HG03064 (cell line): ENCODE data around the gene MCF2L.
"Not testable (repeated sequence)": the region's sequence is repeated elsewhere in the genome, so short reads cannot be mapped to it uniquely, and the experiment has no call there.

Experiments used
- ATAC-seq: cut with Tn5 transposase; IDR thresholded peaks from one replicate; pipeline ENCODE4 v1.9.1; 2021; ENCODE audit warnings: low read depth; ENCODE audit not compliant: unreplicated experiment

The MCF2L gene

DNA sequence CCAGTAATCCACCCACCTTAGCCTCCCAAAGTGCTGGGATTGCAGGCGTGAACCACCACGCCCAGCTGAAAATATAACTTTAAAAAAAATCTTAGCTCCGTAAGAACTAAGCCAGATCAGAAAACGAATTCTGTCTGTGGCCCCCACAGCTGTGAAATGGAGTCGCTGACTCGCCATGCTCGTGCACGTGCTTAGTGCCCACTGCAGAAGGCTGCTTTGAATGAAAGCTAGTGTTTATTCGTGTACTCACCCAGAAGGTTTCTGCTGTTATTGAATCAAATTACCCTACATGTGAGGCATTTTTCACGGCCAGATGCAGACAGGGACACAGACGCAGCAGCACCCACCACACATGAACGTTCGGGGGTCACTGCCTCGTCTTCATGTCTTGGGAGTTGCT, 74.9 kb downstream of the MCF2L start:
- no peak for ATAC-seq

- ATAC-seq: no peak
Measured at GRCh38 chr13:113044391-113045114, 75.5 kb downstream of the MCF2L start.

DNA sequence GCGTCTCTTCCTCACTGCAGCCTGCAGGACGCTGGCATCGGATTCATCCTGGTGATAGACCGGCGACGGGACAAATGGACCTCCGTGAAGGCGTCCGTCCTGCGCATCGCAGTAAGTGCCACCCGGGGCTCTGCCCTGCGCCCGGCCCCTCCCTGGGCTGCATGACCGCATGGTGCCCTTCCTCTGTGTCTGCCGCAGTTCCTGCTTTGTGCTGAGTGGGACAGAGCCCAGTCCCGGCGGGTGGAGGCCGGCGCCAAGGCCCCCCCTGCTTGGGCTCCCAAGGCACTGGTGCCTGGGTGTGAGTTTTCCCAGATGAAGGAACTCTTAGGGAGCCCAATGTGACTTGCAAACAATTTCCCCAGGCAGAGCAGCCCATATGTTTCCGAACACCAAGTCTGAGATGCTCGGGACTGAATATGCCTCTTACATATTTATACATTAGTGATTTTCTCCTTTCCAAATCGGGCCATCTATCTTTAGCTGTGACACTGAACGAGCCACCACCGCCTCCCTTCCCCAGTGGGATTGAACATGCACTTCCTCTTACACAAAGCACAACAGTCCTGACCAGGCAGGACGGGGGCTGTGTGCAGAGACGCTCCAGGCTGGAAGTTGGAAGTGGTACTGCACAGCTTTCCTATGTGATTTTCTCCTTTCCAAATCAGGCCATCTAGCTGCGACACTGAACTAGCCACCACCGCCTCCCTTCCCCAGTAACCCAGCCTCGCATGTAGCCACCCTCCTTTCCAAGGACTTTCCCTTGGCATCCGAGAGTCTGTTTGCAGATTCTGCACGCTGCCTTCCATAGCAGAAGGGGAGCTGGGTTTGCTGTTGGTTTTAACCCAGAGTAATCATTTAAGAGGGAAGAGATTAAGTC, 76.5 kb downstream of the MCF2L start:
- no peak for ATAC-seq

- ATAC-seq: no peak
Measured at GRCh38 chr13:113046128-113046882, 77.3 kb downstream of the MCF2L start.

DNA sequence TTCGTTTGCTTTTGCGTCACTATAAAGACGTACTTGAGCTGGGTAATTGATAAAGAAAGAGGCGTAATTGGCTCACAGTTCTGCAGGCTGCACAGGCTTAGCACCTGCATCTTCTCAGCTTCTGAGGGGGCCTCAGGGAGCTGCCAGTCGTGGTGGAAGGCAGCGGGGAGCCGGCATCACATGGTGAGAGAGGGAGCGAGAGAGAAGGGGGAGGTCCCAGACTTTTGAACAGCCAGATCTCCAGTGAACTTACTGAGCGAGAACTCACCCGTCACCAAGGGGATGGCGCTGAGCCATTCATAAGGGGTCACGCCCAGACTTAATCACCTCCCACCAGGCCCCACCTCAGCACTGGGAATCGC, 77.8 kb downstream of the MCF2L start:
- no peak for ATAC-seq

DNA sequence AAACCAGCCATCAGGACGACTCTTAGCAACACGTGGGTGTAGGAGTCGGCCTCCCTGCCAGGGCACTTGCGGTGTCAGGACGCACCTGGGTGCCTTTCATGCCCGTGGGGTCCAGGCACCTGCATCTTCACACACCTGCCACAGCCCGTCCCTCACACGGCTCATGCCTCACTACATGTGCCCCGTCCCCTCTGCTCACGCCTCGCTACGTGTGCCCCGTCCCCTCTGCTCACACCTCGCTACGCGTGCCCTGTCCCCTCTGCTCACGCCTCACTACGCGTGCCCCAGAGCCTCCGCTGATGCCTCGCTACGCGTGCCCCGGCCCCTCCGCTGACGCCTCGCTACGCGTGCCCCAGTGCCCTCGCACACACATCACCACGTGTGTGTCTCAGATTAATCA, 78.6 kb downstream of the MCF2L start:
- no peak for ATAC-seq

GRCh38 chr13:113048766-113049165, 79.8 kb downstream of the MCF2L start:
- no peak for ATAC-seq

DNA sequence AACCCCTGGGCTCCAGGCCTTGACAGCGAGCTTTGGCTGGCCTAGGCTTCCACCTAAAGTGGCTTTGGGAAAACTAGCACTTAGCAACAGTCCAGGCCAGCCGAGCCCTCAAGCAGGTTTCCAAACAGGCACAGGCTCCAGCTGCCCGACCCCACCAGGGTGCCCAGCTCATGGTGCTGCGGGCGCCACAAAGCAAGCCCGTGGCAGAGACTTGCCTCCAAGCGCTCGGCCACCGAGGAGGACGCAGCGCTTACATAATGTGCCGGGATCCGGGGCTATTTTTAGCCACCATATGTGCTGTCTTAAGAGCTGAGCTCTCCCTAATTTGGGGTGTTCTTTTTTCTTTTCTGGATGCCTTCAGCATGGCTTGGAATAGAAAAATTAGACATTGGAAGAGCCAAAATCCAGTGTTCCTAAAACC, 80.5 kb downstream of the MCF2L start:
- no peak for ATAC-seq

DNA sequence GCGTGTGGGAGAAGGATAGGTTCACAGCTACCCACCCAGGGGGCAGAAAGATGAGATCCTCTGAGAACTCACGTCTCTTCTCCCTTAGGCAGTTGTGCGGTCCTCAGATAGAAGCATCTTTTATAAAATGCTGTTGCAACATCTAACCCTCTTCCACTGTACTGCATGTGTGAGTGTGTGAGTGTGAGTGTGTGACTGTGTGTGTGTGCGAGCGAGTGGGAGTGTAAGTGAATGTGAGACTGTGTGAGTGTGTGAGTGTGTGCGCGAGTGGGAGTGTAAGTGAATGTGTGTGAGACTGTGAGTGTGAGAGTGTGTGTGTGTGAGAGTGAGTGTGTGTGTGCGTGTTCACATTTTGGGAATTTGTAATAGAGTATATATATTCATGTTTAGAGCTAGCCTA, 81.0 kb downstream of the MCF2L start:
- ATAC-seq: no peak

GRCh38 chr13:113050734-113051431, 81.9 kb downstream of the MCF2L start:
- ATAC-seq: no peak

DNA sequence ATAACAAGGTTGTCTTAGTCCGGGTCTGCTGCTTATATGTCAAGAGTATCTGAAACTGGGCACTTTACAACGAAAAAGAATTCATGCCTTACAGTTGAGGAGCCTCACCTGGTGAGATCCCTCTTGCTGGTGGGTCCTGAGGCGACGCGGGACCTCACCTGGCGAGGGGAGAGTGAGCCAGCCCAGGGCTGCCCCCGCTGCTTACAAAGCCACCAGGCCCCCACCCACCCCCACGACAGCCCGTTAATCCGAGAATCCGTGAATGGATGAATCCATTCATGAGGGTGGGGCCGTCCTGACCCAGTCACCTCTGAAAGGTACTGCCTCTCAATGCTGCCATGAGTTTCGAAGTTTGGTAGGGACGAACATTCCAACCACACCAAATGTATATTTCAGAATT, 82.6 kb downstream of the MCF2L start:
- ATAC-seq: no peak

DNA sequence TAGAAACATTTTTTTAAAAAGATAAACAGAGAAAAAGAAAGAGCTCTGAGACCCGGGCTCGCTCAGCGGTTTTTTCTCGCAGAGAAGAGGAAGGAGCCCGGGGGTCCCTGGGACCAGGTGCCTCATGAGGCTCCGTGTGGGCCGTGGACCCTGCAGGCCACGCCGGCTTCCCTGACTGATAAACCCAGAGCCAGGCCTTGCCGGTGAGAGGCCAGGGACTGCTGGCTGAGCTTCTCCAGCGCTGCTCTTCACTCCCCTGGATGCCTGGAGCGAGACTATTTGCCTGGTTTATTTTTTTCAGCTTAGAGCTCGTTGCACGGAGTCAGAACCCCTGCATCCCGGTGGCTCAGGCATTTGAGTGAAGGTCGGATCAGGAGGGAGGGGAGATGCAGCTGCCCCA, 83.2 kb downstream of the MCF2L start:
- ATAC-seq: no peak

GRCh38 chr13:113052971-113053370, 84.0 kb downstream of the MCF2L start:
- ATAC-seq: no peak

GRCh38 chr13:113053376-113053775, 84.4 kb downstream of the MCF2L start:
- no peak for ATAC-seq

DNA sequence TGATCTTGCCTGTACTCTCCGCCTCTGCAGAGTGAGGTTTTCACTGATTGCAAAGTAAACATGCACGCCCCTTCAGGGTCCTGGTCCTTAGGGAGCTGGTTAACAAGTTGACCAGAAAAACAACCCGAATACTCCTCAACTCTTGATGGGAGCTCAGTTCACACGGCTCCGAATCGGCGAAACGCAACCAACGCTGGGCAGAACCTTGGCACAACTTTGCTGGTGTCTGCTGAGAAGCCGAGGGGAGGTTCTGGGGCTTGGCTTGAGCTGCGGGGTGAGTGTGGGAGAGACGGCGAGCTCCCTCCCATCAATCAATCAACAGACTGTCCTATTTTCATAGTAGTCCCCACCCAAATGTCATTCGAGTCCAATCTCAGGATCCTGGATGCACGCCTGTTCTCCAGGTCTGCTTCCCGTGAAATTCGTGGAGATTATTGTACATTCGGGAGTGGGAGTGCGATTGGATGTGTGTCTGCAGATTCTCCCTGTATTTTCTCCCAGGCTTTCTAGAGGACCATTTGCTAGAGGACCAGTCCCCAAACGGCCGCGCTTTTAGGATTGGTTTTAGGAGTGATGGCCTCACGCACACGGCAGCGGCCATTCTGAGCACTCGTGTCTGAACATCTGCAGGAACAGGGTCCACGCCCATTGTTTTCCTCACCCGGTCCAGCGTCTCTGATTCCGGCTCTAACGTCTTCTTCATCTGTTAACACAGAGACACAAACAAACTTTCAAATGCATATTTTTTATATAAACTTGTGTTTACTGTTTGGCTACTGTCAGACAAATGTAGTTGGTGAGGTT, 85.0 kb downstream of the MCF2L start:
- no peak for ATAC-seq

DNA sequence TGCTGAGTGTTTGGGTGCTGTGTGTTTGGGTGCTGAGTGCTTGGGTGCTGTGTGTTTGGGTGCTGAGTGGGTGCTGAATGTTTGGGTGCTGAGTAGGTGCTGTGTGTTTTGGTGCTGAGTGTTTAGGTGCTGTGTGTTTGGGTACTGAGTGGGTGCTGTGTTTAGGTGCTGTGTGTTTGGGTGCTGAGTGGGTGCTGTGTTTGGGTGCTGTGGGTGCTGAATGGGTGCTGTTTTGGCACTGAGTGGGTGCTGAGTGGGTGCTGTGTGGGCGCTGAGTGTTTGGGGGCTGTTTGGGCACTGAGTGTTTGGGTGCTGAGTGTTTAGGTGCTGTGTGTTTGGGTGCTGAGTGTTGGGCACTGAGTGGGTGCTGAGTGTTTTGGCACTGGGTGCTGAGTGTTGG, 88.1 kb downstream of the MCF2L start:
- no peak for ATAC-seq

DNA sequence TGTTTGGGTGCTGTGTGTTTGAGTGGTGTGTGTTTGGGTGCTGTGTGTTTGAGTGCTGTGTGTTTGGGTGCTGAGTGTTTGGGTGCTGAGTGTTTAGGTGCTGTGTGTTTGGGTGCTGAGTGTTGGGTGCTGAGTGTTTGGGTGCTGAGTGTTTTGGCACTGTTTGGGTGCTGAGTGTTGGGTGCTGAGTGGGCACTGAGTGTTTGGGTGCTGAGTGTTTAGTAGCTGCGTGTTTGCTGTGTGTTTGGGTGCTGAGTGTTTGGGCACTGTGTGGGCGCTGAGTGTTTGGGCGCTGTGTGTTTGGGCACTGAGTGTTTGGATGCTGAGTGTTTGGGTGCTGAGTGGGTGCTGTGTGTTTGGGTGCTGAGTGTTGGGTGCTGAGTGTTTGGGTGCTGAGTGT, 88.5 kb downstream of the MCF2L start:
- ATAC-seq: not testable (repeated sequence)

- no peak for ATAC-seq
Measured at GRCh38 chr13:113058129-113058987, 89.3 kb downstream of the MCF2L start.
